HG02623 (cell line): ENCODE results near the gene EXOC5.

ENCODE experiments used
- ATAC-seq: cut with Tn5 transposase; IDR thresholded peaks from one replicate; pipeline ENCODE4 v1.9.1; 2021; ENCODE audit warnings: moderate library complexity; ENCODE audit not compliant: unreplicated experiment

Gene EXOC5

GRCh38 chr14:57169901-57170300, 98.8 kb downstream of the EXOC5 start:
- ATAC-seq, result no peak

GRCh38 chr14:57168138-57168679, 100.5 kb downstream of the EXOC5 start:
- no peak for ATAC-seq

DNA sequence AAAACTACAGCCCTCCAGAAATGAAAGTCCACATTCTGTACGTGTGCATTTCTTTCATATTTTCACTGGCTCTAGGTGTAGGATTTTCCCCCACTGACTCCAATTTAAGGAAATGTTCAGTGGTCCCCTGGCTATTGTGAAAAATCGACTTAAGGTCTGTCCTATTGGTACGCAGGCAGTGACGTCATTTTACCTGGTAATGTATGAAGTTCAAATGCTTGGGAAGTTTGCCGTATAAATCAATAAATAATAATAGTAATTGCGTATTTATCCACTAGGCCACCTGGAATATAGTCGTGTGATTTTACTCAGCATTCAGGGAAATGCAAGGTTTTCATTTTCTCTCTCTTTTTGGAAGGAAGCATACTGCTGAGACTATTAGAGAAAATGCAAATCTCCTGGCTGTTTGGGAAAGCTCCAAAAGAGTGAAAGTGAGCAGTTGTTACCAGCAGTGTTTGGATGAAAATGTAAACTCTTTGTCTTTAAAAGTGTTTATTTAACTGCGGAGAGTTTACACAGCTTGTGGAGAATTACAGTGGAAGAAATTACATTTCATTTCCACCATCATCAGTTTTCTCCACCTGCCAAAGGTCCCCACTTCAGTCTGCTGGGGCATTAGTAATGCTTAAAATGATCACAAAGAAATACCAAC, 107.0 kb downstream of the EXOC5 start:
- no peak for ATAC-seq

GRCh38 chr14:57160333-57160732, 108.4 kb downstream of the EXOC5 start:
- no peak for ATAC-seq

DNA sequence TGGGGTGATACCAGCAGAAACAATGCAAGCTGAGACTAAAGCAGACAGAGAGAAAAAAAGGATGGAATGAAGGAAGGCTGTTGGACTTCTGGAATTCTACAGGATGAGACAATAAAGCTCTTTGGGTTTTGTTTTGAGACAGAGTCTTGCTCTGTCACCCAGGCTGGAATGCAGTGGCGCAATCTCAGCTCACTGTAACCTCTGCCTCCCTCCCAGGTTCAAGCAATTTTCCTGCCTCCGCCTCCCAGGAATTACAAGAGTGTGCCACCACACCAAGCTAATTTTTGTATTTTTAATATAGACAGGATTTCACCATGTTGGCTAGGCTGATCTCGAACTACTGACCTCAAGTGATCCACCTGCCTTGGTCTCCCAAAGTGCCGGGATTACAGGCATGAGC, 115.4 kb downstream of the EXOC5 start:
- ATAC-seq, result no peak
